Loucy (cell line): ENCODE data around the gene PRDX3.

Experiments
- H2AFZ ChIP-seq: fragments of 200-600 bp; sonication (generic); 2 replicates; pipeline ENCODE4 v1.6.0; 2016; ENCODE audit warnings: antibody characterized with exemption, mild to moderate bottlenecking, low read length, moderate library complexity
- H3F3A ChIP-seq: fragments of 200-600 bp; 2 replicates; pipeline ENCODE4 v1.6.0; 2016; ENCODE audit warnings: antibody characterized with exemption, low read depth, mild to moderate bottlenecking
- H3K27me3 ChIP-seq: fragments of 200-600 bp; sonication (generic); 2 replicates; pipeline ENCODE4 v1.6.1; 2014; ENCODE audit warnings: low read length, mild to moderate bottlenecking; ENCODE audit not compliant: insufficient read depth, poor library complexity, severe bottlenecking
- H3K36me3 ChIP-seq: fragments of 200-600 bp; sonication (generic); 2 replicates; pipeline ENCODE4 v1.6.1; 2016; ENCODE audit warnings: low read length; ENCODE audit not compliant: insufficient read depth
- H3K4me1 ChIP-seq: fragments of 200-600 bp; sonication (generic); 2 replicates; pipeline ENCODE4 v1.5.1; 2014; ENCODE audit warnings: low read length, mild to moderate bottlenecking; ENCODE audit not compliant: insufficient read depth, poor library complexity, severe bottlenecking
- H3K4me2 ChIP-seq: fragments of 200-600 bp; sonication (generic); 2 replicates; pipeline ENCODE4 v1.6.0; 2014; ENCODE audit warnings: antibody characterized with exemption, low read length, low read depth, mild to moderate bottlenecking; ENCODE audit not compliant: poor library complexity, severe bottlenecking
- H3K4me3 ChIP-seq: fragments of 200-600 bp; sonication (generic); 2 replicates; pipeline ENCODE4 v1.5.1; 2014; ENCODE audit warnings: low read length, mild to moderate bottlenecking, mixed read lengths; ENCODE audit not compliant: poor library complexity, severe bottlenecking
- H3K79me2 ChIP-seq: fragments of 200-600 bp; sonication (generic); 2 replicates; pipeline ENCODE4 v1.6.1; 2014; ENCODE audit warnings: low read length; ENCODE audit not compliant: insufficient read depth
- H3K9ac ChIP-seq: fragments of 200-600 bp; sonication (generic); 2 replicates; pipeline ENCODE4 v1.6.0; 2014; ENCODE audit warnings: mild to moderate bottlenecking, low read depth, low read length, moderate library complexity; ENCODE audit not compliant: poor library complexity, severe bottlenecking
- H3K9me2 ChIP-seq: fragments of 200-600 bp; sonication (generic); replicated peaks from 2 replicates; pipeline ENCODE4 v1.6.1; 2016; ENCODE audit warnings: low read depth, low read length, mixed read lengths
- H3K9me3 ChIP-seq: fragments of 200-600 bp; sonication (generic); 2 replicates; pipeline ENCODE4 v1.6.1; 2014; ENCODE audit warnings: mild to moderate bottlenecking, antibody characterized with exemption, low read length, low read depth; ENCODE audit not compliant: insufficient read depth
- H4K20me1 ChIP-seq: fragments of 200-600 bp; sonication (generic); 2 replicates; pipeline ENCODE4 v1.6.0; 2014; ENCODE audit warnings: antibody characterized with exemption, low read length, mild to moderate bottlenecking; ENCODE audit not compliant: insufficient read depth, poor library complexity, severe bottlenecking
- CTCF ChIP-seq: fragments of 200-600 bp; sonication (generic); conservative IDR thresholded peaks from 2 replicates; pipeline ENCODE4 v1.5.1; 2014; ENCODE audit warnings: mild to moderate bottlenecking, antibody characterized with exemption, low read length
- EZH2phosphoT487 ChIP-seq: fragments of 200-600 bp; IDR thresholded peaks from 2 replicates; pipeline ENCODE4 v1.6.1; 2018; ENCODE audit warnings: antibody characterized with exemption, mild to moderate bottlenecking, moderate library complexity, borderline replicate concordance

The PRDX3 gene

DNA sequence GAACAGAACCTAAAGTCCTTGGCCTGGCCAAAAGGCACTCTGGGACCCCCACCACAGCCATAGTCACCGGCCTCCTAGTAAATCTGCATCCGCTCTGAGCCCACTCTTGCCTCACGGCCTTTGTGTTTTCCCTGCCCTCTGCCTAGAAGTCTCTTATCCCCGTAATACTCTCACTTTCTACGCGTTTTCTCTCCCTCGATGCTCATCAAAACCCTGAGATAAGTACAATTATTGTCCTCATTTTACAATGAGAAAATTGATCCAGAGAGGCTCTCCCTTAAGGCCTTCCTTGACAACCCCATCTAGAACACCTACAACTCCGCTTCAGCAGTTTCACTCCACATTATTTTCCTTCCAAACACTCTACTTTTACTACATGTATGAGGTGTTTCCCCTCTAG, 11.6 kb downstream of the PRDX3 start:
- no peak overlapping the region for H3K4me2 ChIP-seq
- peaks cover 47% of the 10 kb centered on the region; the same call in 1 of the 2 replicates for H3K36me3 ChIP-seq
- H3F3A ChIP-seq, result peaks cover 5% of the 10 kb centered on the region; the same call in 1 of the 2 replicates
- peaks cover 34% of the 10 kb centered on the region for H3K4me1 ChIP-seq
- H3K27me3 ChIP-seq, result no peaks in the 10 kb centered on the region
- no peak overlapping the region for H3K4me3 ChIP-seq
- H2AFZ ChIP-seq, result no peak overlapping the region
- no peak overlapping the region for H3K9ac ChIP-seq
- no peak for TF ChIP-seq EZH2phosphoT487
- no peak for TF ChIP-seq CTCF
- no peaks in the 10 kb centered on the region for H3K9me2 ChIP-seq
- peaks cover under 1% of the 10 kb centered on the region for H4K20me1 ChIP-seq
- H3K79me2 ChIP-seq, result peaks cover 8% of the 10 kb centered on the region
- H3K9me3 ChIP-seq, result no peaks in the 10 kb centered on the region

DNA sequence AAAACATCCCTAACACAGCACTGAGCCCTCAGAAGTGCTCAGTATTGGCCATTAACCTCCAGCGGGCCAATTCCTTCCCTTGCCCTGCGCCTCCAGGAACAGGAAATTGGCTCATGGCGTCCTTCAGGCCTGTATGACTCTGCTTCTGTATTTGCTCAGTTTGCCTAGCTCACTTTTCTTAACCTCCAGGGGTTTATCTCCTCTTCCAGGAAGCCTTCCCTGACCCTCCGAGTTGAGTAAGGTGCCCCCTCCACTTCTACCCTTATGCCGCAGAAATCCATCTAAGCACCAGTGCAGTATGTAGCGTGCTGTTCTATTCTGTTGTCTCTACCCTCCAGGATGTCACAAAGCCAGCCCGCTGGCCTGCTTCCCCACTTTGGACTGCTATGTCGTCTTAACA, 12.0 kb downstream of the PRDX3 start:
- peaks cover 42% of the 10 kb centered on the region; the same call in 1 of the 2 replicates for H3K36me3 ChIP-seq

GRCh38 chr10:119166118-119166500, 12.5 kb downstream of the PRDX3 start:
- Histone ChIP-seq H3K79me2 (peaks cover 8% of the 10 kb centered on the region), H3K9me2 (no peaks in the 10 kb centered on the region), H3K9ac (peak overlapping the region; percentile 82), H2AFZ (peak overlapping the region; percentile 85), H3K4me3 (peak overlapping the region; percentile 79), H3K27me3 (no peaks in the 10 kb centered on the region), H3K36me3 (peaks cover 38% of the 10 kb centered on the region; the same call in 1 of the 2 replicates), H3F3A (peaks cover 5% of the 10 kb centered on the region; the same call in 1 of the 2 replicates), H3K4me1 (peaks cover 29% of the 10 kb centered on the region), H4K20me1 (no peaks in the 10 kb centered on the region), H3K4me2 (peak overlapping the region; percentile 79), H3K9me3 (no peaks in the 10 kb centered on the region)
- TF ChIP-seq CTCF (no peak), EZH2phosphoT487 (no peak)

More for the DNA sequence above, 12.0 kb downstream of the PRDX3 start:
- Histone ChIP-seq H3K79me2 (peaks cover 8% of the 10 kb centered on the region), H3K9me3 (no peaks in the 10 kb centered on the region), H2AFZ (no peak overlapping the region), H3K4me3 (no peak overlapping the region), H4K20me1 (no peaks in the 10 kb centered on the region), H3K9me2 (no peaks in the 10 kb centered on the region), H3K4me2 (peak overlapping the region; percentile 79), H3F3A (peaks cover 5% of the 10 kb centered on the region; the same call in 1 of the 2 replicates), H3K4me1 (peaks cover 32% of the 10 kb centered on the region), H3K27me3 (no peaks in the 10 kb centered on the region), H3K9ac (peak overlapping the region; percentile 82)
- TF ChIP-seq CTCF (no peak), EZH2phosphoT487 (no peak)
